HG02970 (cell line): ENCODE measurements around the gene HOXA10.

ENCODE experiments used
- ATAC-seq: cut with Tn5 transposase; IDR thresholded peaks from one replicate; pipeline ENCODE4 v1.9.1; 2021; ENCODE audit warnings: mild to moderate bottlenecking, moderate library complexity, moderate number of reproducible peaks; ENCODE audit not compliant: unreplicated experiment, low FRiP score

Gene HOXA10

DNA sequence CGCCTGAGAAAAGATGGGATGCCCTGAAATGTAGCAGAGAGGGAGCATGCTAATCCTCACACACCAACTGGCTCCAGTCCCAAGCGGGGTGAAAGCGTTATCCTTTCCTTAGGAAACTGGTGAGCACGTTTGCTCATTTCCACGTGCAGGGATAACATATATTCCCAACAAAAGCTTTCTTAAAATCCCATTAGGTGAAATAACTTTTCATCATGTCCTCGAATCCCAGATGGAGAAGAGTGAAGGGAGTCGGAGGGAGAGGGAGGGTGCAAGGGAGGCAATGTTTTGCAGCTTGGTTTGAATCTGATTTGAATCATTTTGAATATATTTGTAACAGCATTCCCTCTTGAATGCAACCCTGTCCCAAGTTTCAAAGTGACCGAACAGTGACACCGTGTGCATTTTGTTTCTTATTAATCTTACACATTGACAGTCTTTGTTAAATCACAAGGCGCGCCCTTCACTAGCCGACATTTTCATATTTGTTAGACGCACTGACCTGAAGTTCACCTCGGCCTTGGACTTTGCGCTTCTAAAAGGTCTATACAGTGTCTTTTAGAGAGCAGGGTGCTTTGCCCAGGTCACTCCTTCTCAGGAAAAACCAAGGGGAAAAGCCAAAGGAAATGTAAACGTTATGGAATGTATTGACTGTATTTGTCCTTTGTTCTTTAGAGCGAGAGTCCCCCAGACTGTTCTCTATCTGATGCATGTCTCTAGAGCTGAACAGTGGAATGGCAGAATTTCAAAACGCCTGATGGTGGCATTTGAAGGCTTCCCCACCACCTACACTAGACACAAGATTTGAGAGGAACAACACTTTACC, 40.5 kb downstream of the HOXA10 start:
- no peak for ATAC-seq

GRCh38 chr7:27132978-27133377, 41.1 kb downstream of the HOXA10 start:
- ATAC-seq: no peak

DNA sequence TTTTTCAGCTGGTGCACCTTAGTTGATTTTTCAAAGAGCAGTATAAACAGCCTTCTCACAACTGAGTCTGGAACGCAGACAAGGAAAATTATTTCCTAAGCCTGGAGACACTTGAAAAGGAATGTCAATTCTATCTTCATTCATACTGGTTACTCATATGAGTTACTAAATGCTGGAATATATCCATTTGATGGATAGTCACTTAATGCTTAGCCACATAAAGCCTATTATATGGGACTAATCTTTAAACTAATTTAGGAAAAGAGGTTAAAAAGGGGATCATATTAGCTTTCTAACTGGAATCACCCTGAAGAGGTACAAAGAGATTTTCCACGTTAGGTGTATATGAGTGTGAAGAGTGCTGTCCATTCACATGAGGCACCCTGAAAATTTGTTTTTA, 41.9 kb downstream of the HOXA10 start:
- ATAC-seq: no peak

DNA sequence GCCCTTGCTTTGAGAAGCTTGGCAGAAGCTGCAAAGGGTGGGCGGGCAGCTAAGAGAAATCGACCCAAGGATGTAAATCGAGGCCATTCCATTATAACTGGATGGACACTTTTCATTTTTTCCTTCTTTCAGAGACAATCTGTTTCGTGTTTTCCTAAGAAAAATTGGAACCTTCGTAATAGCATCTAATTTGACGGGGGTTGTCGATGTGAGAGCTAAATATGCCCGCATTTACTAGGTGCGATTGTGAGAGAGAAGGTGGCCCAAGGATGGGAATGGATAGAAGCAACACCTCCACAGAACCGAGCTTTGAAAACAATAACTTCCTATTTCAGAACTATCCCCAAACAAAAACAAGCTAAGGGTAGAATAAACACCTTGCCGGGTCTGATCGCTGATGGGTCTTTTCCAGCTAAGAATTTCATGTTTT, 42.7 kb downstream of the HOXA10 start:
- no peak for ATAC-seq

GRCh38 chr7:27130540-27131389, 43.4 kb downstream of the HOXA10 start, which contains the start of gene HOXA4:
TSS of gene HOXA4 (minus strand) at chr7:27130757. CDS start at chr7:27130733, 24 bp downstream.
- no peak for ATAC-seq

DNA sequence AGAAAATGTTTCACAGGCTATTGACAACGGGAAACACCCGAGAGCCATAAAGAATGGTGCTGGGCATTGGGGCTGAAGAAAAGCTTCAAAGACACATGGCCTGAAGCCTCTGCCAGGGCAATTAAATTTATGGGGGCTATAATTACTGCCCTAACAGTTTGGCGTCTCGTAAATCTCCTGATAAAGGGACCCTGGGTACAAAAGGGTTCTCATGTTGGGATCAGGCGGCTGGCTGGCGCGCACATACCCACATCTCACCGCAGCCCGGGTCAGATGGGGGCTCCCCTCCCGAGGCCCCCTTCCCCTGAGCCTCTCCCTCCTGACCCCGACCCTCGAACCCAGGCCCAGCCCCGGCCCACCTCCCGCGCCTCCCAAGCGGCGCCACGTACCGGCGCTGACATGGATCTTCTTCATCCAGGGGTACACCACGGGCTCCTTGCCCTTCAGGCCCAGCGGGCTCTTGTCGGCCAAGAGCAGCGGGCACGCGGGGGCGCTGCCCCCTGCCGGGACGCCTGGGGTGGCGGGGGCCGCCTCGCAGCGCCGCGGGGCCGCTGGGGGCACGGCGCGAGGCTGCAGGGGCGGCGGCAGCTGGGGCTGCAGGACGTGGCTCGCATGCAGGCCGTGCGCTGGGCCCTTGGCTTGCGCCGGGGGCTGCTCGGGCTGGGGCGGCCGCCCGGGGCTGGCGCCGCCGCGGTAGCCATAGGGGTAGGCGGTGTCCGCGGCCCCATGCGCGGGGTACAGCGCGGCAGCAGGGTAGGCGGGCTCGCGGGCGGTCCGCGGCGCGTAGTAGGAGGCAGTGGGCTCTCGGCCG, 44.2 kb downstream of the HOXA10 start:
- no peak for ATAC-seq

DNA sequence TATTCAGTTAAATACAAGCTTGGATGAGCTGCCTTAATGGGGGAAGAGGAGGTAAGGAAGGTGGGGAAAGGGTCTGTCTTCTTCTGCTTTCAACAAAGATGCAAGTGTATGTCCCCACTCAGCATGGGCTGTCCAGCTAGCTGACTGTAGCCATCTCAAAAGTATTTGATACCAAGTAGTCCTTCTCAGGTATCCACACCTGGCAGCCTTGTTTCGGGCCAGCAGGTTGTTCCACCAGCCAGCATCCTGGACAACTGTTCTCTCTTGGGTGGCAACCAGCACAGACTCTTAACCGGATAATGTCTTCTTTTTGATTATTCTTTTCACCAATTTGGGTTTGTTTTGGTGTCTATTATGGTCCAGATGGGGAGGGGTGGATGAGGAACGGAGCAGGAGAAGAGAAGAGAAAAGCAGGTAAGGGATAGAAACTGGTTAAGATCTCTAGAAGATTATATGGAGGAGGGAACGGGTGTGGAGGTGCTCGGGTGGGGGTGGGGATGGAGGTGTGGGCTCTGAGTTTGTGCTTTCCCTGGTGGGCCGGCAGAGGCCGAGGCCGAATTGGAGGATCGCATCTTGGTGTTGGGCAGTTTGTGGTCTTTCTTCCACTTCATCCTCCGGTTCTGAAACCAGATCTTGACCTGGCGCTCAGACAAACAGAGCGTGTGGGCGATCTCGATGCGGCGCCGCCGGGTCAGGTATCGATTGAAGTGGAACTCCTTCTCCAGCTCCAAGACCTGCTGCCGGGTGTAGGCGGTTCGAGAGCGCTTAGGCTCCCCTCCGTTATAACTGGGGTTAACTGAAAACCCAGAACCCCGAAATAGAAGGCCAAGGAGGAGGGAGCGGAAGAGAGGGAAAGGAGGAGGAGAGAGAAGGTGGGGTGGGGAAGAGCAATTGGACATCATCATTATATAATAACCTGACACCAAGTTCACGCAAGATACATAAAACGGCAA, 45.1 kb downstream of the HOXA10 start:
- ATAC-seq: no peak

DNA sequence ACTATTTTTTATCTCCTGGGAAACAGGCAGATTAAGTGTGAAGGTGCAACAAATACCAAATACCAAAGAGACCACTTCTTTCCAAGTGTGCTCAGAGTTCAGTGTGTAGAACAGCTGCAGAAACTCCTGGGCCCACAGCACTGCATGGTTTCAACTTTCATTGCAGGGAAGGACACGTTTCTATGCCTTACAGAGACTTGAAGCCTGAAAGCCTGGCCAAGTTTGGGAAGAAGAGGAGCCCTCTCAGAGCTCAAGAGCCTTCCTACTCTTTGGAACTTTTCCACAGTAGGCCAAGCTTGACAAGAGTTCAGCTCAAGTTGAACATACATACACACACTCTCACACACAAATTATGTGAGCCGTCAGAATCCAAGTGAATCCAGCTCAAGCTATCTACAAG, 46.1 kb downstream of the HOXA10 start:
- no peak for ATAC-seq

- ATAC-seq: no peak
Measured at GRCh38 chr7:27126596-27127327, 47.4 kb downstream of the HOXA10 start.

DNA sequence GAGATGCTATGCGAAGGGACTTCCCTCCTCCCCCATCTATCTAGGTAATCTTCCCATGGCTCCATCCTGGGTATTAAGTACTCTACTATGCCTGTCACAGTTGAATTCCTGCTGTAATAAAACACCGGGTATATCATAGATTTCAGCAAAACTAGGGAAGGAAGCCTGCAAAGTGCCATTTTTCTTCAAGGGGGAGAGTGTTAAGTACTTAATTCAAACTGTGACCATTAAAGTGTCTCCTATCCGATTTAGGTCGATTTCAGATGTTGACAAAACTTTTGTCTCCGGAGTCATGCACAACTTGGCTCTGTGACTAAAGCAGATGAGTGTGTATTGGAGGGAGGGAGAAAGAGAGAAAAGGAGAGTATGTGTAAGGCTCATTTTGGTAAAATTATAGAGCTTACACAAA, 48.1 kb downstream of the HOXA10 start:
- ATAC-seq: no peak

GRCh38 chr7:27124902-27125689, 49.0 kb downstream of the HOXA10 start:
- no peak for ATAC-seq

DNA sequence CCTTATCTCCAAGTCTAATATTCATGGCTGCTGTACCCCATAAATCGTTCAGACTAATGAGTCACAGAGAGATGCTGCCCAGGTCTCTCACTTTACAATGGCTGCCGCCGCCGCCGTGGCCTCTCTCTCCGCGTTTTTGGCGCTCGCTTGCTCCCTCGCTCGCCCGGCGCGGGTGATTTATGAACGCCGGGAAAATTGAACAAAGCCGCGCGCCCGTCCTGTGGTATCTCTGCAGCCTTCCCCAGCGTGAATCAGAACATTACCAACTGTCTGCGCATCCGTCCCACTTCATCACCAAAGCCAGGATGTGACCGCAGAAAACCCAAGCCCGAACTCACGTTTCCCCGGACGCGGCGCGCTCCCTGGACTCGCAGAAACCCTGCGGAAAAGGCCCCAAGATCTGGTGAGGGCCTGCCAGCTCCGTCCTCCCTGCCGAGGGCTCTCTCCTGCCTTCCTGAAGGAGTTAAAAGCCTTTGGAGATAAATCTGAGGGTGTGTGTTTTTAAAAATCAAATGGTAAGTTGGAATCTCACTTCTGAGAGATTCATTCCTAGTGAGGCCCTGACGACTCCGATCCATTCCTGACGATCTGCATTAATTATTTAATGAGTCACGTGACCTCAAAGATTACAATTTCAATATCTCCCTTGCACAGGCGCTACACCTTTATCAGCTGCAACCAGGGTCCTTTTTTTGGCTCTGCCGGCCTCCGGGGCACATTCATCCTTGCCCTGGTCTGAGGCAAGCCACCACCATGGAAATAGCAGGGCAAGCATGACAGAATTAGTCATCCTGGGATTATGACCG, 49.8 kb downstream of the HOXA10 start:
- no peak for ATAC-seq

- ATAC-seq: no peak
Measured at GRCh38 chr7:27123477-27124053, 50.6 kb downstream of the HOXA10 start.

DNA sequence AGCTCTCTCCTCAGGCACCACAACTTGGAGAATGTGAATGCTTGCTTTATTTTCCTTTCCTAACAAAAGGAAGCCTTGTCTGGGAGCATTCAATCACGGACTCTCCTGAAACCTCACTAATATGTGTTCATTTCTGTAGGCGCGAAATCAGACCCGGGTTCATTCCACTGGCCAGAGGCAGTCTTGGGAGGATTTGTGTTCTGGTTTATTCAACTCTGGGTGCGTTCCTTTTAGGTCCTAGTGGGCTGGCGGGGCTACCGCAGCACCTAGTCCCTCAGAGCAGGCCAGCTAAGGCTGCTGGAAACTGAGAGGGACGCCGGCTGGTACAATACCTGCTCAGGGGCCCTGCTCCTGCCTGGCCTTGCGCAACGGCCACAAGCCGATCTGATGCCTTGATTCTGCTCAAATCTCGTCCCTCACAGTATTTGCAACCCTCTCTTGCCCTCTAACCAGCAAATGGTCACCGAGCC, 51.1 kb downstream of the HOXA10 start:
- no peak for ATAC-seq

GRCh38 chr7:27122077-27122910, 51.8 kb downstream of the HOXA10 start:
- ATAC-seq: no peak

GRCh38 chr7:27121684-27122076, 52.4 kb downstream of the HOXA10 start:
- ATAC-seq: no peak
